ENCODE results near the gene POSTN.

The POSTN gene, protein sequence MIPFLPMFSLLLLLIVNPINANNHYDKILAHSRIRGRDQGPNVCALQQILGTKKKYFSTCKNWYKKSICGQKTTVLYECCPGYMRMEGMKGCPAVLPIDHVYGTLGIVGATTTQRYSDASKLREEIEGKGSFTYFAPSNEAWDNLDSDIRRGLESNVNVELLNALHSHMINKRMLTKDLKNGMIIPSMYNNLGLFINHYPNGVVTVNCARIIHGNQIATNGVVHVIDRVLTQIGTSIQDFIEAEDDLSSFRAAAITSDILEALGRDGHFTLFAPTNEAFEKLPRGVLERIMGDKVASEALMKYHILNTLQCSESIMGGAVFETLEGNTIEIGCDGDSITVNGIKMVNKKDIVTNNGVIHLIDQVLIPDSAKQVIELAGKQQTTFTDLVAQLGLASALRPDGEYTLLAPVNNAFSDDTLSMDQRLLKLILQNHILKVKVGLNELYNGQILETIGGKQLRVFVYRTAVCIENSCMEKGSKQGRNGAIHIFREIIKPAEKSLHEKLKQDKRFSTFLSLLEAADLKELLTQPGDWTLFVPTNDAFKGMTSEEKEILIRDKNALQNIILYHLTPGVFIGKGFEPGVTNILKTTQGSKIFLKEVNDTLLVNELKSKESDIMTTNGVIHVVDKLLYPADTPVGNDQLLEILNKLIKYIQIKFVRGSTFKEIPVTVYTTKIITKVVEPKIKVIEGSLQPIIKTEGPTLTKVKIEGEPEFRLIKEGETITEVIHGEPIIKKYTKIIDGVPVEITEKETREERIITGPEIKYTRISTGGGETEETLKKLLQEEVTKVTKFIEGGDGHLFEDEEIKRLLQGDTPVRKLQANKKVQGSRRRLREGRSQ

DNA sequence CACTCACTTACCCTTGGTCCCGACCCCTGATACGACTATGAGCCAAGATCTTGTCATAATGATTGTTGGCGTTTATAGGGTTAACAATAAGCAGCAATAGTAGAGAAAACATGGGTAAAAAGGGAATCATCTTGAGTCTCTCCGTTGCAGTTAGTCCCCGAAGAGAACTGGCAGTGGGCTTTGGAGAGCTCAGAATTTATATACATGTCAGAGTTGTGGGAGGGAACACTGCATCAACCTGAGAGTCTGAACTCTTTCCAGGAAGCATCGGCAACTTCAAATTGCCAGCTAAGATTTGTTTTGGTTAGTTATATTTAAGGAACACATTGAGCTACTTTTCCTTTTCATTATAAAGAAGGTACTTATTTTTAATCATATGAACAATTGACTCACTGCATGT lies at the start of gene POSTN:
TSS of gene POSTN (minus strand) at position 172 of the 400 bp plus-strand sequence. CDS start at position 130, 42 bp downstream.
- no peak for DNase-seq

DNA sequence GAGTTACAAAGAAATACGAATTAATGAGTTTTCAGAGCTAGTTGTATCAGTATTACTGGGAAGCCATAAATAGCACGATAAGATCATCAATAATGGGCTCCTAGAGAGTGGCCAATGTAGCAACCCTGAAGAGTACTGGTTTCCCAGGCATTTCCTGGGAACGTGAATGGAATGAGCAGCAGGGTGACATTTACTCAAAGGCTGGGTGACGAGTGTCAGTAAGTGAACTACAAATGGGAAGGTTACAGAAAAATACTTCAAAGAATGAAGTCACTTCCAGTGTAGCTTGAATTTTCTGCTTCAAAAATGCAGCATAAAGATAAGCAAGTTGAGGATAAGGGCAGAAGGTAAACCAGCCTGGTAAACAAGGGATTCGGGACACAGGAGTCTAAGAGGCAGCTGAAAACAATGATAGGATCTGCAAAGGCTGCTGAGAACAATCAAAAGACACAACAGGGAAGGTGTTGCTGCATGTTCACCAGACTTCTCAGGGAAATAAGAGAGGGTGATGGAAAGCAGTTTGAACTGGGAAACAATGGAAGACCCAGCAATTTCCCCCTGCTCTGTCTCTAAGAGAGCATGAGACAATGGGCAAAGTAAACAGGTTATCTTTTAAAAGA lies 48.6 kb upstream of the POSTN start:
- DNase-seq, result no peak

DNA sequence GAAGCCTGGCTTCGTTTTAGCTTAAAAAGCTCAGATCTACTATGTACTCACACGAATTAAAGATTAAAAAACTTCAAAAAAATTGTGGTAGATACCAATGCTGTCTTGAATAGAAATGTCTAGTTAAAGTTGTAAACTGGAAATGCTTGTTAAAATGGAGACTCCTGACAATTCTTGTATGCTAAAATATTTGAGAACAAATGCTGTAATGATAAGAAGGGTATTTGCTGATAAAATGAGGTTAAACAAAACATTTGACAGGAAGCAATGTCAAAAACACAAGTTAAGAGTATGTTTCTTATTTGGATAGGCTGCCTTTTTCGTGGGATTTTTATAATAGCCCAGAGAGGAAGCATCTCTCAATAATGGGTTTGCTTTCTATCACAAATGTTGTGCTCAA lies 48.0 kb upstream of the POSTN start:
- DNase-seq, result no peak

DNA sequence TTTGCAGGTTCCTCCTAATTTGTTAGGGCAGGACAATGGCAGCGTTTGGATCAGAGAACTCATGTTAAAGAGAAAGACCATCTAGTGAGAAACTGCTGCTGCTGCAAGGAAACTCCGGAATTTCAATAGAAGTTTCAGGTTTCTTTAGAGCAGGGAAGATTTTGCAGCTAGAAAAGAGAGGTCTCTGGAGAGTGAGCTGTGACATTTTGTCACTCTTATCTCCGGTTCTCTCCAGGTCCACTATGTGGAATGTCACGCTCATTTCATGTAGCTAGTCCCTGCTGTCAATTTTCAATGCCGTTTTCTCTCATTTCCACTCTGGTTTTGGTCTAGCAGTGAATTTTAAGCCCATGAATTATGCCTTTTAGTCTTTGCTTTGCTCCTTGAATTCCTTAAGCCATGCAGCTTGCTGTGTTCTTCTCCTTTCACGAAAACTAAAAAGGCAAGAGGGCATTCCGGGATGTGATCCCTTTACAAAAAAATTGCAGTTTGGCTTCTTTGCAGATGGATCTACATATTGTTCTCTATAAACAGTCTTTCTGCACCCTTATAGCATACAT lies 46.7 kb upstream of the POSTN start:
- DNase-seq, result no peak

DNA sequence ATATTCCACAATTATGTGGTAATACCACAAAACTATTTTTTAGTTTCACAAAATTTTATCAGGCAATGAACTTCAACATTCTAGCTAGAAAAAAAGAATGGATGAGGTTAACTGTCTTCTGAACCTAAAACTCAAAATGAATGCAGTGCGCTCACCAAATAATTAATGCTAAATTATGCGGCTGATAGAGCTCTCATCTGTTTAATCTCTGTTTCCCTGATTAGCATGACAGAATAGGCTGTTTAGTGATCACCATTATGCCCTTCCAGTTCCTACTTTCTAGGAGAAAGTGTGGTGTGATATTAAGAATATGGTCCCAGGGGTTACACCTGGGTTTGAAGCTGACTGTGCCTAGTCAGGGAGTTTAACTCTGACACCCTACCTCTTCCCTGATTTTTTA lies 42.8 kb upstream of the POSTN start:
- no peak for DNase-seq

DNA sequence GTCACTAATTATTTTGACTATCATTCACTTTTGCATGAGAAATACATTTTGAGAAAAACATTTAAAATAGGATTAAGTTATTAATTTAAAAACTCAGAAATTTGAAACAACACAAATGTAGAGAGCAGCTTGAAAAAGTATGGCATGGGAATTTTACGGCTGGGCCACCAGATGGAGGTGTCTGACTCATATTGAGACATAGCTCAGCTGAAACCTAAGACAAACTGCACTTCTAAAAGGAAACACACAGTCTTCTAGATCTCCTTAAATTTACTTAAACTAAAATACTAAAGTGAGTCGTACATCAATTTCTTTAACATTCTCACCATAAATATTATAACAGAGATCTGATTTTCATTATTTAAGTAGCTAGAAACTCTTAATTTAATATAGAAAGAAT lies 41.9 kb upstream of the POSTN start:
- DNase-seq, result no peak

DNA sequence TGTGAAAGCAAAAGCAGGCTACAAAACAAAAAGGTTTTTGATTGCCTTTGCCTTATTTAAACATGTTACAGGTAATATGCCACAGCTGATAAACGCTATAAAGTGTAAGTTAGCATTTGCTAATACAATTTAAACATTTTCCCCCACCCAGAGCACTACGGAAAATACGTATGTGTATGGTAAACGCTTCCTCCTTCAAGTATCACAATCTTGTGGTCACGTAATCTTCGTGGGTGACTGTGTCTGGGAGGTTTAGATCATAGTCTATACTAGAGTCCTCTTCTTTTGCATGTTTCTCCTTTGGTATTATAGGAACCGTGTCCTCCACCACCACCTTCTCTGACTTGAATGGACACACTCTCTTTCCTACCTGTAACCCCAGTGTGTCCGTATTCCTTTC lies 38.1 kb upstream of the POSTN start:
- DNase-seq, result no peak

DNA sequence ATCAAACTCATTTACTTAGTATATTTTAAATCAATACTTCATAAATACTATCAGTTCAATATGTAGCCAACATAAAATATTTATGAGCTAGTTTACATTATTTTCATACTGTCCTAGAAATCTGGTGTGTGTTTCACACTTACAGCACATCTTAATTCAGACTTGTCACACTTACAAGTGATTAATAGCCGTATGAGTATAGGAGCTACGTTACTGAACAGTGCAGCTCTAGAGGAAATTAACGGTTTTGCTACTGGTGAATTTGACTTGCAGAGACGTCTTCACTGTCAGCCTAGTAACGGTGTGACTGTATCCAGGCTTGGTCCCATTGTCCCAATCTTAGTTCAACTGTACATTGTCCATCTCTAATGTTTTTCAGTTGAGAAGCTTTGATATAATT lies 33.7 kb upstream of the POSTN start:
- DNase-seq, result no peak

DNA sequence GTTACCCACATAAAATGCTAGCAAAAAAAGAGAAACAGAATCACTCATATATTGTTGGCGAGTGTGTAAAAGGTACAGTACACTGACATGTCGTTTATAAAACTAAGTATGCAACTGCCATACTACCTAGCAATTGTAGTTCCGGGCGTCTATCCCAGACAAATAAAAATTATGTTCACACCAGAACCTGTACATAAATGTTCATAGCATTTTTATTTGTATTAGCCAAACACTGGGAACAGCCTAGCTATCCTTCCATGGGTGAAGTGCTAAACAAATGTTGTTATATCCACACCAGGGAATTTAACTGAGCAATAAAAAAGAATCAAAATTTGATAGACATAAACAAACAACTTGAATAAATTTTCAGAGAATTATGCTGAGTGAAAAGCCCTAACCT lies 28.9 kb upstream of the POSTN start:
- DNase-seq, result no peak

DNA sequence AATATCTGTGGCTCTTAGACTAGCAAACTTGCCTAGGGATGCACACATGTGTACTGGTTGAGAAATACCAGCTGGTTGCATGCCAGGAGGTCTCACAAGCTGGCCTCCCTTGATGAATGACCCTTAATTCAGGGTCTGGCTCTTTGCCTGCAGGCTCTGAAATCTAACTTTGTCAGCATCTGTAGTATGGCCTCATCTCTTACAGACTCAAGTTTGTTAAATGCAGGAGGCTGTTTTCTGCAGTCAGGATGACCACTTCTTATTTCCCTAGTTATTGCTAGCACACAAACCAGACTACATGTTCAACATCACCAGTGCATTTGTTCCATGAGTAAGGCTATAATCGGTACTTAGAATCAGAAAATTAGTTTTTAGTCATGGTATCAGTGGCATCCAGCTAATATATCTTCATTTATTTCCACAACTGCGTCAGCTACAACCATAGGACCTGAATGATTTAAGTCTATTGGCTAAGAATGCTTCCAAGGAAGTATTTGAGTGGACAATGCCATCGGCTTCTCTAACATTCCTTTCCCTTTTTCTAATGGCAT lies 23.3 kb upstream of the POSTN start:
- DNase-seq, result no peak

DNA sequence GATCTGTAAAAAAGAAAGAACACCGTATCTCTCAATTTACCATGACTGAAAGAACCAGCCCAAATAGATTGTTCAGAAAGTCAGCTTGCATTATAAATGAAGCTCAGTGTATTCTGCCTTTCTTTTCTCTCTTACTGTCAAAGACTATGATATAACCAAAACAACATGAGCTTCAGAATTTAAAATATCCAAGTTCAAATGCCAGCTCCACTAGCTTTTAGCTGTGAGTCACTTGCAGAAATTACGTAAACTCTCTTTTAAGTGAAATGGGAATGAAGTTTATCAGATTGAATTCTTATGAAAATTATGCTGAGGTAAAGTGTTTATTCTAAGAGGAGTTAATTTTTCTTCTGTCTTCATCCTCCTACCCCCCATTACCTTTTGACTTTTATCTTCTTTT lies 20.0 kb upstream of the POSTN start:
- DNase-seq, result no peak

DNA sequence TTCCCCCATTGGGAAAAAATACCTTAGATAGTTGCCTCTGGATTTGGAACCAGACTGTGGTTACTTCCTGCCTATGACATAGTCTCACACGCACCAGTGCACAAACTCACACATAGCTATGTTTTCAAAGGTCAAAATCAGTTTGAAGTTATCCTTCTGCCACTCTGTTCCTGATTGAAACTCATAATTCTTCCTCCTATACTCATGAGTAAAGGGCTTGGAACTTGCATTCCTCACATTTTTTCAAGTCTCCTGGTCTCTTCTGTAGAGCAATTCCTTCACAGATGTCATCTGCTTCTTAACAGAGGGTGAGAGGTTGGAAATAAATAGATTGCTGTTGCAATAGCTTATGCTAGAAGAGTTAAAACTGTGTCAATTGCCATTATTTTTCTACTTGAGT lies 18.6 kb upstream of the POSTN start:
- no peak for DNase-seq

DNA sequence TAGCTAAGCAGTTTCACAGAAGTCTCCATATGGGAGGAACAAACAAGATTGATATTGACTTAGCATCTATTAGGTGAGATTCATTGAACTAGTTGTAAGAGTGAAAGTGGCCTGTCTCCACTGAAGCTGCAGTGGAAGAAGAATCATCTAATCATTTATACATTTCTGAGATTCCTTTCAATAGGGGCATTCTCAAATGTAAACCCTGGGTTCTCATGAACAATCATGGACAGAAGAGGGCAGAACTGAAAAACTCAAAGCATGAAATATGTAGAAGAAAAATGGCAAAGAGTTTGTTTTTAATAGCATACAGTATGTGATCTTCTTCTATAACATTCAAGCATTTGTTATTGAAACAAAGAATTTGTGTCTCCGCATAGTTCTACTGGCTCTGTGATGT lies 17.6 kb upstream of the POSTN start:
- no peak for DNase-seq

DNA sequence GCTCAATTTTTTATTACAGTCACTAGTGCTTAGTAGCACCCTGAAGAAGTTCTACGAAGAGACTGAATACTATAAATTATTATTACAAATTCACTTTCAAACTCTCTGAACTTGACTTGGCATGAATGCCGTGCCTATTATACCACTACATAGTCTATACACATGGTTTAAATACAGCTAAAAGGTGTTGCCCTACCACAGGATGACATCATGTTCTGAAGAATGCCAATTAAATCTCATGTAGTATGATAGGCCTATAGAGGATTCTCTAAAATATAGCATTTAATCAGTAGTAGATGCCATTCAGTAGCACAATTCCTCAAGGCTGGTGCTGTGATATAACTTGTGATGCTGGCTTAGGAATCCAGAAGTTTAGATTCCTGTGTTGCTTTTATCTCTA lies 16.7 kb upstream of the POSTN start:
- no peak for DNase-seq

DNA sequence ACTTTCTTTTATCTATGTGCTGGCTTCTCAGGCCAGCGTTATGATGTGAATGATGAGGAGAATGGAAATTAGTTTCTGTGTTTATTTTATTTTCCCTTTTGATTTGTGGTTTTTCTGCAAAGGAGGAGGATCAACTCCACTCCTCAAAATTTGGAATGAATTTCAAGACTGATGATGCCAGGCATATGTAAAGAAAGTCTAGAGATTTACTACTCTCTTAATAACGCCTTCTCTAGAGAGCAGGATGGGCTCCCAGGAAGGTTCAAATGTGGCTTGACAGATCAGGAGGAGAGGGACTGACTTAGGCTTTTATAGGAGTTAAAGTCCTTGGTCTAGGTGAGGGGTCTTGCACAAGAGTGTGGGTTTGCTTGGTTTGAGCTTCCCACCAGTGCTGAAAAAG lies 15.1 kb upstream of the POSTN start:
- DNase-seq, result no peak

DNA sequence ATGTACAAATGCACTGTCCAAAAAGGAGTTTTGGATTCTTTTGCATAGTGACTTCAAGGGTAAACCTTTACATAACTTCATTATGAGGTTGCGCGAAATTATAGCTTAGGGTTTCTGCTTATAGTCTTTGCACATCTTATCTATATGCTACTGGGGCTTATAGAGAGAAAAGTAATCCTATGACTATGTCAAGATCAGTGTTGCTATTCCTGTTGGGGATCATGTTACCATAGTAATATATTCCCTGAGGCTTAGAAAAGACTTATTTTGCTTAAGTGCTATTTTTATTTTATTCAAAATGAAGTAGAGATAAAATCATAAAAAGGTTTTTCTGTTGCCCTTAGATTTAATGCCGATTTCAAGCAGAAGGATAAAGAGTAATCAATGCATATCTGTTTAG lies 14.7 kb upstream of the POSTN start:
- no peak for DNase-seq

DNA sequence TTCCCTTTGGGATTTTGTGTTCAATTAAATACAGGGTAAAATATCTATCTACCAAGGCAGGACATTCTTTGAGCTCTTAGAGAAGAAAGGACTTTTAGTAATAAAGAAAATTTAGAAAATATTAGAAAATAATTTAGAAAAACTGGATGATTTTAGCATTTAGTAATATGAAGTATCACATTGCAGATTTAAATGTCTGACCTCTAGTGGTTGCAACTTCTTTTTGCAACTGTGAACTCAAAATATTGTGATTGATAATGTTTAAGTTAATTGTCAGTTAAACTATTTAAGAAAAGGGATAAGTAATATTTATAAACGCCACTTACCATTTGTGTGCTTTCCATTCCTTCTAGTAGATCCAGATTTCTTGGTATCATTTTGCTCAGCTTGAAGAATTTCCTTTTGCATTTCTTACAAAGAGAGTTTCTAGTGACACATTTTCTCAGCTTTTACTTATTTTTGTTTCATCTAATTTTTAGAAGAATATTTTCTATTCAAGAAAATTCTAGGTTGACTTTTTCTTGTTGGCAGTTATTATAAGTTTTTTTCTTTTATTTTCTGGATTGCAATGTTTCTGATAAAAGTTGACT lies 10.3 kb upstream of the POSTN start:
- DNase-seq, result no peak

DNA sequence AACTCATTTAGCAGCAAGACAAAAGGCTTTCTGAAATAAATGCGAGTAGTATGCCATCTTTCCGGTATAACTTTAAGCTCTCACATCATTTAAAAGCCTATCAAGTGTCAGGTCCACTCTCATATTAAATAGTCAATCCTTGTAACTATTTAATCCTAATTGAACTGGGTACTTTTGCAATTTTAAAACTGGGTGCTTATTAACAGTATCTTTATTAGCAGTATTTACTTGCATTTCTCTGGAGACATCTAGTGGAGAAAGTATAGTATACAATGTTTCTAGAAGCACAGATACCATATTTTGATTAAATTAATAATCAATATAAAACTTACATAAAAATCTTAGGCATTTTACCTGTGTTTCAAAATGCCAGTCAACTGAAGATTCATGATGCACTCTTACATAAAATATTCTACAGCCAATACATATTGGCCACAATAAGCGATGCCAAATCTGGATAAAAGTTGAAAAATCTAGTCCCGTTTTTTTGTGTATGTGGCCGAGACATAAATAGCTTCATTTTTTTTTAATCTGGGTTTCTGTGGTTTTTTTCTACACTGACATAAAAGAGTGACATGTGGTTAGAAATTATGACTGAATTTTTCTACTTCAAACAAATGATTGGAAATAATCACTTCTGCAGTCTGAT lies 4.3 kb upstream of the POSTN start:
- DNase-seq, result no peak

DNA sequence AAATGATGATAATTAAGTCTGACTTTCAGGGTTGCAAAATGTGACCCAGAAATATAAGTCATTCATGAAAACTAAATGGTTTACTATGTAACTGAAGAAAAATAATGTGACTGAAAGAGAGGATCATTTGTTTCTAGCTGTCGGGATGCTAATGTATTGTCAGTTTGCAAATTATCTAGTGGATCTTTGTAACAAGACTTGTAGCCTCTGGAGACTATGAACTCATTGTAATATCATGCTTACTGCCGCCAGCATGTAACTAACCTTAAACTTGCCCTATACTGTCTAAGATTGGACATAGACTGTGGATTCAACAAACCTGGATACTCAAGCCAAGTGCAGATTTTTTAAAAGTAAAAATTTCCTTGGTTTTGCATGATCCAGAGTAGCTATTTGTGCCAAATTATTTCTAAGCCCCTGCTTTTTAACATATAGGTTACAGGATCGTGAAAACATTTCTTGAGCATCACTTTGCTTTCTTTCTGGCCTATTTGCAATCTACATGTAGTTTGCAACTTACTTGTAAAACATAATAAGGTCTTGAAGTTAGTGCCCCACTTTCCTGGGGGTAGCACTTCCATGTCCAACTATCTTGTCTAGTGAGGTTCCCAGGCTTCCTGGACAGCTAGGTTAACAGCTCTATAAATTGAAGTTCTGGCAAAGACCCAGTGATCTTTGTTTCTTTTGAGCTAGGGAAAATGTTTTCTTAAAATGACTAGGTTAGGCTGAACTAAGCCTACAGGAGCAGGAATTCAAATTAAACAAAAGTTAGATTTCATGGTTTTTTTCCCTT lies 3.3 kb upstream of the POSTN start:
- DNase-seq, result no peak

DNA sequence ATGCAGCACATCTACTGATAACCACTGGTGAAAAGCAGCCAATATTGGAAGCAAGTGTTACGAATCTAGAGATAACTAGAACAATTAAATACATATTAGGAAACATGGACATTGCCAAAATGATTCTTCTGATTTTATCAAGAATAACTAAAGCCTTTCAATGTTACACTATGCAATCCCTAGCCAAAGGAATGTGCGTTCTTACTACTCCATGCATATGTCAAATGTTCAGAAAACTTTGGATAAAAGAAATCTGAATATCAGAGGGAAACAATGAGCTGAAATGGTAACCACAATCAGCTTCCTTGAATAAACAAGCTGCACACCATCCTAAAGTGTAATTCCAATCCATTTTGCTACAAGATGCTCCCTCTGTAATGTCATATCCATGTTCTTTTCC lies 951 bp upstream of the POSTN start:
- no peak for DNase-seq

DNA sequence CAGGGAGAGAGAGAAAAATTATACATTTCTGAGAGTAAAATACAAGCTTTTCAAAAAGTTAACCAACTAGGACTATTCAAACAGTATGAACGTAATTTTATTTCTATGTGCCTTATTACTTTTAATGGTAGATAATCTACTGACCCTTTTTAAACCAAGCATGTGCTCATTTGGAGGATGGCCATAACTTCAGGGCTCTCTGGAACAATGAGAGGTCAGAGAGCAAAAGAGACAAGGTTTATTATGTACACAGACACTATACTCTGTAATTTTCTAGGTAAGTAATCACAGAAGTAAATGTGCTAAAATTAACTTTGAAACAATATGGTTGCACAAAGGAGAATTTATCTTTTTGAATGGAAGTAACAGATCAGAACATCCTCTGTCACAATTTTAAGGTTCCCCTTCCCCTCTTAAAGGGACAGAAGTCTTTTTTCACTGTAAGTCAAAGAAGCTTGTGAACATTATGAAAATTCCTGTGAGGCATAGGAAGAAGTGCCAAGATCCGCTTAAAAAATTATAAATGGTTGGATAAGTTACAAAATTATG lies 1.0 kb downstream of the POSTN start:
- no peak for DNase-seq

All from GOT3 (cell line).